Lung (tissue), 12 donors: ENCODE results near the gene MIGA2. TPM values are rescaled to one million over a fixed set of nuclear protein-coding genes. Genes with fewer than 3 reads are reported as not detected.

Experiments
- ATAC-seq: fragments of 200-7000 bp; cut with Tn5 transposase; one replicate; pipeline ENCODE4 v1.9.1; 2020; ENCODE audit warnings: moderate number of reproducible peaks; ENCODE audit not compliant: insufficient read depth, low FRiP score
- DNase-seq, 3 donors: peaks; one replicate each; pipeline ENCODE4 v3.0.0-alpha.2; 2013 to 2017
- H3K27ac ChIP-seq, 2 donors: one replicate each; pipeline ENCODE4 v1.5.1; 2013; ENCODE audit warnings: mild to moderate bottlenecking in 2 of 2, moderate library complexity in 2 of 2, control low read depth in 1 of 2, inconsistent platforms in 1 of 2, low read depth in 1 of 2, low read length in 1 of 2
- H3K27me3 ChIP-seq, 3 donors: one replicate each; pipeline ENCODE4 v1.5.1; 2013; ENCODE audit warnings: low read length in 2 of 3; ENCODE audit not compliant: control insufficient read depth in 3 of 3, insufficient read depth in 3 of 3
- H3K36me3 ChIP-seq, 4 donors: one replicate each; pipeline ENCODE4 v1.5.1; 2013; ENCODE audit warnings: low read length in 4 of 4, mild to moderate bottlenecking in 1 of 4, moderate library complexity in 1 of 4; ENCODE audit not compliant: control insufficient read depth in 4 of 4, insufficient read depth in 4 of 4
- H3K4me1 ChIP-seq, 5 donors: one replicate each; pipeline ENCODE4 v1.5.1; 2013; ENCODE audit warnings: low read length in 5 of 5, mild to moderate bottlenecking in 2 of 5, moderate library complexity in 1 of 5; ENCODE audit not compliant: control insufficient read depth in 5 of 5, insufficient read depth in 5 of 5
- H3K4me3 ChIP-seq: one replicate; pipeline ENCODE4 v1.5.1; 2013; ENCODE audit warnings: mild to moderate bottlenecking, control low read depth, moderate library complexity
- H3K9ac ChIP-seq, 2 donors: one replicate each; pipeline ENCODE4 v1.5.1; 2013; ENCODE audit warnings: low read length in 2 of 2, control low read depth in 1 of 2; ENCODE audit not compliant: insufficient read depth in 1 of 2
- H3K9me3 ChIP-seq, 4 donors: one replicate each; pipeline ENCODE4 v1.5.1; 2013; ENCODE audit warnings: low read length in 3 of 4, mild to moderate bottlenecking in 1 of 4, moderate library complexity in 1 of 4; ENCODE audit not compliant: control insufficient read depth in 4 of 4, insufficient read depth in 3 of 4
- CTCF ChIP-seq: IDR thresholded peaks from 2 replicates; pipeline ENCODE4 v1.5.1; 2012; ENCODE audit warnings: mild to moderate bottlenecking; ENCODE audit errors: control extremely low read depth, extremely low read depth
- WGBS, 2 donors: extraction: QIAGEN DNeasy Blood & Tissue Kit; methylation state at CpG; one replicate each; pipeline ENCODE4 v1.1.7; 2013; 5-methylcytosine and 5-hydroxymethylcytosine counted together
- polyA plus RNA-seq, 2 donors: library from polyadenylated mRNA; stranded (reverse); fragments of 200-250 nt; gene quantifications; one replicate each; pipeline ENCODE4 v1.2.1, GENCODE V29; 2013
- total RNA-seq, 2 donors: library from RNA; depleted of rRNA in 1 of 2; stranded (reverse); fragments of >200 nt in 1 of 2; gene quantifications; one replicate each; pipeline ENCODE4 v1.2.1, GENCODE V29; 2014 to 2021
- donor health status: control.
- donor health status: control.
- donor health status: Bipolar disorder and iron deficiency.
- donor health status: healthy.
- donor health status: DM: yes; HTN: yes; CAD: no.

The MIGA2 gene
- total and polyA plus RNA-seq, 4 donors: 18.6 to 31.6 (median 21.0) TPM

- TF ChIP-seq CTCF: no peak
- Histone ChIP-seq H3K27me3 (no peaks in the 10 kb centered on the region), H3K4me1 (no peaks in the 10 kb centered on the region), H3K36me3 (peaks cover 0 to 15% (median 1%) of the 10 kb centered on the region in 4 donors), H3K9ac (no peak overlapping the region), H3K27ac (no peak overlapping the region), H3K9me3 (no peaks in the 10 kb centered on the region), H3K4me3 (no peak overlapping the region)
- 63 to 64% methylated on average over 12 to 14 of the region's 14 CpGs for WGBS, 2 donors
- peak; percentile 42 for ATAC-seq
- DNase-seq: peak; percentile 20 to 38 (median 21)
These were observed 66.6 kb downstream of the MIGA2 start for GRCh38 chr9:129102791-129103594.

GRCh38 chr9:129103595-129103965 is 67.2 kb downstream of the MIGA2 start:
- DNase-seq (no peak), ATAC-seq (no peak)
- no peak for TF ChIP-seq CTCF
- Histone ChIP-seq H3K27me3 (no peaks in the 10 kb centered on the region), H3K27ac (no peak overlapping the region), H3K9me3 (no peaks in the 10 kb centered on the region), H3K4me3 (no peak overlapping the region), H3K9ac (no peak overlapping the region), H3K36me3 (peaks cover 0 to 11% (median 1%) of the 10 kb centered on the region in 4 donors), H3K4me1 (no peaks in the 10 kb centered on the region)
- 95% methylated on average over 4 of the region's 4 CpGs for WGBS, 2 donors

GRCh38 chr9:129104051-129104450 is 67.6 kb downstream of the MIGA2 start:
- Histone ChIP-seq H3K27ac (no peak overlapping the region), H3K4me3 (no peak overlapping the region), H3K36me3 (peaks cover 0 to 11% (median 1%) of the 10 kb centered on the region in 4 donors), H3K4me1 (no peaks in the 10 kb centered on the region), H3K27me3 (no peaks in the 10 kb centered on the region), H3K9me3 (no peaks in the 10 kb centered on the region), H3K9ac (no peak overlapping the region)
- DNase-seq (no peak), ATAC-seq (no peak)
- no peak for TF ChIP-seq CTCF
- WGBS, 2 donors: 87 to 89% methylated on average over 11 of the region's 11 CpGs
